NB4 (cell line): Measurements from ENCODE around the gene NTN4.
"Not testable (repeated sequence)": the region's sequence is repeated elsewhere in the genome, so short reads cannot be mapped to it uniquely, and the experiment has no call there.

Experiments
- DNase-seq: peaks from one replicate; pipeline ENCODE4 v3.0.0; 2010; ENCODE audit warnings: low read depth
- H3K4me3 ChIP-seq: one replicate; pipeline ENCODE4 v1.5.1; 2011; ENCODE audit warnings: mild to moderate bottlenecking, low read depth, low read length, moderate library complexity
- MAX ChIP-seq: IDR thresholded peaks from 2 replicates; pipeline ENCODE4 v1.6.1; 2011; ENCODE audit warnings: low read depth, low read length
- MYC ChIP-seq: IDR thresholded peaks from 2 replicates; pipeline ENCODE4 v1.6.1; 2011; ENCODE audit warnings: low read depth, low read length
- POLR2A ChIP-seq: IDR thresholded peaks from 2 replicates; pipeline ENCODE4 v1.6.1; 2011; ENCODE audit warnings: mild to moderate bottlenecking; ENCODE audit not compliant: insufficient read length; ENCODE audit errors: extremely low read depth
- TF ChIP-seq, protein P1 (sequence below): IDR thresholded peaks from one replicate; pipeline ENCODE4 v1.5.1; 2012; ENCODE audit warnings: low read depth, low read length

NTN4 gene

GRCh38 chr12:95672166-95672565, 118.4 kb downstream of the NTN4 start:
- no peak overlapping the region for H3K4me3 ChIP-seq
- TF ChIP-seq POLR2A (no peak), MAX (no peak), MYC (no peak)
- TF ChIP-seq, protein P1, sequence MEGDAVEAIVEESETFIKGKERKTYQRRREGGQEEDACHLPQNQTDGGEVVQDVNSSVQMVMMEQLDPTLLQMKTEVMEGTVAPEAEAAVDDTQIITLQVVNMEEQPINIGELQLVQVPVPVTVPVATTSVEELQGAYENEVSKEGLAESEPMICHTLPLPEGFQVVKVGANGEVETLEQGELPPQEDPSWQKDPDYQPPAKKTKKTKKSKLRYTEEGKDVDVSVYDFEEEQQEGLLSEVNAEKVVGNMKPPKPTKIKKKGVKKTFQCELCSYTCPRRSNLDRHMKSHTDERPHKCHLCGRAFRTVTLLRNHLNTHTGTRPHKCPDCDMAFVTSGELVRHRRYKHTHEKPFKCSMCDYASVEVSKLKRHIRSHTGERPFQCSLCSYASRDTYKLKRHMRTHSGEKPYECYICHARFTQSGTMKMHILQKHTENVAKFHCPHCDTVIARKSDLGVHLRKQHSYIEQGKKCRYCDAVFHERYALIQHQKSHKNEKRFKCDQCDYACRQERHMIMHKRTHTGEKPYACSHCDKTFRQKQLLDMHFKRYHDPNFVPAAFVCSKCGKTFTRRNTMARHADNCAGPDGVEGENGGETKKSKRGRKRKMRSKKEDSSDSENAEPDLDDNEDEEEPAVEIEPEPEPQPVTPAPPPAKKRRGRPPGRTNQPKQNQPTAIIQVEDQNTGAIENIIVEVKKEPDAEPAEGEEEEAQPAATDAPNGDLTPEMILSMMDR: no peak
- no peak for DNase-seq

DNA sequence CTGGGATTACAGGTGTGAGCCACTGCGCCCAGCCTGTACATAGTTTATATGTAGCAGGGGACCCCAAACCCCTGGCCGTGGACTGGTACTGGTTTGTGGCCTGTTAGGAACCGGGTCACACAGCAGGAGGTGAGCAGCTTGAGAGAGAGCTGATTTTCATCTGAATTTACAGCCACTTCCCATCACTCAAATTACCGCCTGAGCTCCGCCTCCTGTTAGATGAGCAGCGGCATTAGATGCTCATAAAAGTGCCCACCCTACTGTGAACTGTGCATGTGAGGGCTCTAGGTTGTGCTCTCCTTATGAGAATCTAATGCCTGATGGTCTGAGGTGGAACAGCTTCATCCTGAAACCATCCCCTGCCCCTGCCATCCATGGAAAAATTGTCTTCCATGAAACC, 119.3 kb downstream of the NTN4 start:
- no peak overlapping the region for H3K4me3 ChIP-seq
- no peak for DNase-seq
- TF ChIP-seq MAX (no peak), MYC (no peak), POLR2A (no peak)
- TF ChIP-seq, protein P1: no peak

DNA sequence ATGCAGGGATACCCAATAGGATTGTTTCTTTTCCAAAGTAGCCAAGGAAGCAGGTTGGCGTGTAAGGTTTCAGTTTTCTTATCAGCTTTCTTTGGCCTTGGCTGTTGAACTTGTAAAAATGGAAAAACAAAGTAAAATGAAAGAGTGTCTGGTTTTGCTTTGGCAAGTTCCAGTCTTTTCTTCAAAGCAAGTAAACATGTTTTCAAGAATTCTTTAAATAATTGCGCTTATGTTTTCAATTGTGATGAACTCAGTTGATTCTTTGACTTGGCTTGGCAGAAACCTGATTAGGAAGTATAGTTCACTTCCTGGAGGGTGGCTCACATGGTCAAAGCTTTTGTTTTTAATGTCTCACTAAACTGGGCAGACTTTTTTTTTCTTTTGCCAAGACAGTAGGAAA, 127.0 kb downstream of the NTN4 start:
- DNase-seq: no peak
- no peak for TF ChIP-seq MAX
- TF ChIP-seq, protein P1: no peak
- no peak for TF ChIP-seq MYC
- TF ChIP-seq POLR2A: no peak
- no peak overlapping the region for H3K4me3 ChIP-seq

- no peak for TF ChIP-seq MAX
- no peak for TF ChIP-seq MYC
- TF ChIP-seq POLR2A: no peak
- TF ChIP-seq, protein P1: no peak
- H3K4me3 ChIP-seq: no peak overlapping the region
- no peak for DNase-seq
These were observed 129.2 kb downstream of the NTN4 start for GRCh38 chr12:95661360-95661759.

DNA sequence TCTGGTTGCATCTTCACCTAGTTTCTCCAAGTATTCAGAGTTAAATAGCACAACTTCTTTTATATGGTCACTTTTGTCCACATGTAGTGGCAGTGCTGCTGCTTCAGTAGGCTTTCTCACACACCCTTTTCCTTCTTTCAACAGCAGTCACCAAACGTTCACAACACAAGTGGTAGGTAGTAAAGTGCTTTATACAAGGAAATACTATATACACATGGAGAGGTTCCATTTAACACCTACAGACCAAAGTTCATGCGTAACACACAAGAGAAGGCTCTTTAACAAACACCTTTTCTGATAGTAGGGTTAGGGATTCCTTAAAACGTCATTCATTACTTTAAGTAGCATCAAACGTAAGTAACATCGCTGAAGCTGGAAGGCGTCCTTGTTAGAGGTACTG, 132.2 kb downstream of the NTN4 start:
- H3K4me3 ChIP-seq: no peak overlapping the region
- no peak for TF ChIP-seq MAX
- TF ChIP-seq POLR2A: no peak
- no peak for TF ChIP-seq MYC
- TF ChIP-seq, protein P1: no peak
- DNase-seq: no peak

- not testable (repeated sequence) for DNase-seq, H3K4me3 ChIP-seq
These were observed 135.9 kb downstream of the NTN4 start for GRCh38 chr12:95654665-95655064.
